Activated CD4-positive, alpha-beta T cell treated with anti-CD3 and anti-CD28 coated beads, Interleukin-2, amount 50 U/mL, for 24 hours (primary cell): ENCODE measurements around the gene XAGE5.
"Not testable (repeated sequence)": the region's sequence is repeated elsewhere in the genome, so short reads cannot be mapped to it uniquely, and the experiment has no call there.

Source experiments
- DNase-seq, 2 donors: peaks; one replicate each; pipeline ENCODE4 v3.0.0-alpha.2; 2020; ENCODE audit warnings: low read depth in 1 of 2, low spot score in 1 of 2

The XAGE5 gene

GRCh38 chrX:52811065-52811625 lies at the start of gene XAGE5:
Gene XAGE5, plus strand, starts transcription at chrX:52811287. Its CDS starts 1,280 bp downstream, at chrX:52812567.
- no peak for DNase-seq

GRCh38 chrX:52765983-52766382 lies 45.1 kb upstream of the XAGE5 start:
- not testable (repeated sequence) for DNase-seq

GRCh38 chrX:52773504-52773903 lies 37.6 kb upstream of the XAGE5 start:
- DNase-seq = not testable (repeated sequence)

GRCh38 chrX:52797327-52797726 lies 13.8 kb upstream of the XAGE5 start, which contains the start of gene SPANXN5:
Gene SPANXN5, minus strand, starts transcription at chrX:52797427. Its CDS starts 79 bp downstream, at chrX:52797348.
- DNase-seq = not testable (repeated sequence)

GRCh38 chrX:52804876-52805275 lies 6.2 kb upstream of the XAGE5 start:
- DNase-seq = not testable (repeated sequence)

GRCh38 chrX:52819788-52820187 lies 8.7 kb downstream of the XAGE5 start:
- DNase-seq = no peak

GRCh38 chrX:52821079-52821760 lies 10.1 kb downstream of the XAGE5 start:
- DNase-seq = no peak

- DNase-seq = no peak
These were observed 13.5 kb downstream of the XAGE5 start for GRCh38 chrX:52824608-52825007.

- no peak for DNase-seq
These were observed 19.5 kb downstream of the XAGE5 start for GRCh38 chrX:52830551-52830950.

GRCh38 chrX:52839137-52839536 lies 28.1 kb downstream of the XAGE5 start:
- DNase-seq = no peak

- not testable (repeated sequence) for DNase-seq
These were observed 32.5 kb downstream of the XAGE5 start for GRCh38 chrX:52843619-52844018.

- no peak for DNase-seq
These were observed 41.2 kb downstream of the XAGE5 start for GRCh38 chrX:52852110-52852860.

- not testable (repeated sequence) for DNase-seq
These were observed 46.0 kb downstream of the XAGE5 start for GRCh38 chrX:52856991-52857525.

GRCh38 chrX:52865343-52865998 lies 54.4 kb downstream of the XAGE5 start:
- no peak for DNase-seq
